HCT116 (cell line): Measurements from ENCODE around the gene INHBE. TPM values are rescaled to one million over a fixed set of nuclear protein-coding genes. Genes with fewer than 3 reads are reported as not detected.

Source experiments
- ATAC-seq: fragments of 200-7000 bp; cut with Tn5 transposase; 2 replicates; pipeline ENCODE4 v1.9.1; 2020; ENCODE audit warnings: mild to moderate bottlenecking, moderate library complexity
- BruUV-seq: library from RNA; stranded (reverse); fragments of 400-500 nt; replicated peaks from 2 replicates; lab custom pipeline; 2021; lab: Mats Ljungman, UMichigan
- CTCF ChIA-PET: fragments of 300-600 bp; sonication (Branson Sonifier 250); formaldehyde crosslinking; loops from one replicate; lab custom pipeline; 2021; ENCODE audit warnings: antibody characterized with exemption; lab: Charles Lee
- POLR2A ChIA-PET: fragments of 300-600, 350-600 bp; sonication (Branson Sonifier 250); formaldehyde crosslinking; loops from one replicate; lab custom pipeline; 2021; ENCODE audit warnings: antibody characterized with exemption; lab: Charles Lee
- RAD21 ChIA-PET, 2 experiments: fragments of 300-600 bp; sonication (Branson Sonifier 250); formaldehyde crosslinking; loops; one replicate each; lab custom pipeline; 2023; ENCODE audit warnings: low total read pairs in 2 of 2; ENCODE audit not compliant: uncharacterized antibody in 2 of 2, unreplicated experiment in 2 of 2, low non-redundant PET in 1 of 2; lab: Charles Lee
- DNase-seq: peaks from one replicate; pipeline ENCODE4 v3.0.0-alpha.2; 2010; ENCODE audit warnings: low read depth, low spot score
- H2AFZ ChIP-seq: fragments of 200-600 bp; shearing (Covaris generic), sonication (generic); 2 replicates; pipeline ENCODE4 v1.6.1; 2017; ENCODE audit warnings: low read depth, mixed run types, mixed read lengths, antibody characterized with exemption, low read length; ENCODE audit not compliant: poor library complexity, severe bottlenecking
- H3K27ac ChIP-seq: 2 replicates; pipeline ENCODE4 v1.5.1; 2012; ENCODE audit warnings: low read depth, low read length
- H3K27me3 ChIP-seq: fragments of 200-600 bp; sonication (generic); 2 replicates; pipeline ENCODE4 v1.6.1; 2016; ENCODE audit warnings: mixed run types, low read length, mixed read lengths; ENCODE audit not compliant: insufficient read depth
- H3K36me3 ChIP-seq, 2 experiments: fragments of 200-500 bp in 1 of 2; fragments of 200-600 bp in 1 of 2; sonication (Bioruptor generic) in 1 of 2; sonication (generic) in 1 of 2; 2 replicates each; pipeline versions ENCODE4 v1.5.1 to v1.6.1; 2014 to 2016; ENCODE audit warnings: low read length in 2 of 2, inconsistent platforms in 1 of 2, mixed read lengths in 1 of 2, mixed run types in 1 of 2; ENCODE audit not compliant: insufficient read depth in 2 of 2, control insufficient read depth in 1 of 2
- H3K4me1 ChIP-seq, 2 experiments: fragments of 200-600 bp in 1 of 2; sonication (generic) in 1 of 2; 2 replicates each; pipeline versions ENCODE4 v1.5.1 to v1.6.1; 2012 to 2017; ENCODE audit warnings: low read length in 2 of 2, inconsistent platforms in 1 of 2, mild to moderate bottlenecking in 1 of 2, mixed read lengths in 1 of 2, mixed run types in 1 of 2, moderate library complexity in 1 of 2; ENCODE audit not compliant: insufficient read depth in 2 of 2, control insufficient read depth in 1 of 2
- H3K4me2 ChIP-seq: fragments of 200-600 bp; sonication (generic); 2 replicates; pipeline ENCODE4 v1.6.1; 2017; ENCODE audit warnings: mixed run types, low read length, mixed read lengths
- H3K4me3 ChIP-seq, 2 experiments: fragments of 200-600 bp in 1 of 2; sonication (generic) in 1 of 2; replicated peaks in 1 of 2; 2 replicates each; pipeline ENCODE4 v1.5.1; 2011 to 2016; ENCODE audit warnings: low read length in 2 of 2, control low read depth in 1 of 2, low read depth in 1 of 2, mild to moderate bottlenecking in 1 of 2, mixed read lengths in 1 of 2, mixed run types in 1 of 2
- H3K79me2 ChIP-seq: fragments of 200-600 bp; sonication (generic); 2 replicates; pipeline ENCODE4 v1.6.1; 2017; ENCODE audit warnings: mild to moderate bottlenecking, mixed run types, low read length, moderate library complexity, mixed read lengths; ENCODE audit not compliant: insufficient read depth
- H3K9ac ChIP-seq: fragments of 200-600 bp; sonication (generic); 2 replicates; pipeline ENCODE4 v1.6.1; 2016; ENCODE audit warnings: low read length, mixed read lengths
- H3K9me2 ChIP-seq: fragments of 200-600 bp; sonication (generic), shearing (Covaris generic); 2 replicates; pipeline ENCODE4 v1.6.1; 2017; ENCODE audit warnings: mixed run types, mild to moderate bottlenecking, moderate library complexity; ENCODE audit not compliant: insufficient read depth
- H3K9me3 ChIP-seq, 2 experiments: fragments of 200-500 bp in 1 of 2; fragments of 200-600 bp in 1 of 2; sonication (Bioruptor generic) in 1 of 2; sonication (generic) in 1 of 2; 2 replicates each; pipeline ENCODE4 v1.6.1; 2014 to 2017; ENCODE audit warnings: low read length in 2 of 2, mixed read lengths in 2 of 2, inconsistent platforms in 1 of 2, low read depth in 1 of 2, mild to moderate bottlenecking in 1 of 2, mixed run types in 1 of 2, moderate library complexity in 1 of 2; ENCODE audit not compliant: control insufficient read depth in 1 of 2, insufficient read depth in 1 of 2
- H4K20me1 ChIP-seq: fragments of 200-600 bp; sonication (generic), shearing (Covaris generic); 2 replicates; pipeline ENCODE4 v1.6.1; 2017; ENCODE audit warnings: mixed run types, mild to moderate bottlenecking, moderate library complexity; ENCODE audit not compliant: insufficient read depth
- CBX3 ChIP-seq: IDR thresholded peaks from 2 replicates; pipeline ENCODE4 v1.6.1; 2012; ENCODE audit warnings: low read depth
- CEBPB ChIP-seq: IDR thresholded peaks from 2 replicates; pipeline ENCODE4 v1.6.1; 2012; ENCODE audit warnings: low read depth
- ELF1 ChIP-seq: IDR thresholded peaks from 2 replicates; pipeline ENCODE4 v1.6.1; 2012; ENCODE audit warnings: low read depth, borderline replicate concordance
- EZH2 ChIP-seq: fragments of 200-600 bp; sonication (generic); IDR thresholded peaks from 2 replicates; pipeline ENCODE4 v1.6.1; 2017; ENCODE audit warnings: antibody characterized with exemption, mixed run types
- EZH2phosphoT487 ChIP-seq: fragments of 200-600 bp; IDR thresholded peaks from 2 replicates; pipeline ENCODE4 v1.6.1; 2018; ENCODE audit warnings: antibody characterized with exemption, borderline replicate concordance
- FOSL1 ChIP-seq: IDR thresholded peaks from 2 replicates; pipeline ENCODE4 v1.6.1; 2012; ENCODE audit warnings: low read depth
- POLR2A ChIP-seq: IDR thresholded peaks from 2 replicates; pipeline ENCODE4 v1.7.0; 2011; ENCODE audit warnings: borderline replicate concordance; ENCODE audit not compliant: insufficient read depth, insufficient read length; ENCODE audit errors: extremely low read depth
- SIN3A ChIP-seq: IDR thresholded peaks from 2 replicates; pipeline ENCODE4 v1.6.1; 2012; ENCODE audit warnings: low read depth
- SRF ChIP-seq: IDR thresholded peaks from 2 replicates; pipeline ENCODE4 v1.6.1; 2012; ENCODE audit warnings: low read depth
- ZFX ChIP-seq: fragments of 450-650 bp; IDR thresholded peaks from 2 replicates; pipeline ENCODE4 v1.6.1; 2017
- intact Hi-C: fragments of 100-400 bp; cut with micrococcal nuclease; formaldehyde crosslinking; loops from 2 replicates; pipeline ENCODE4 v1.10.0; 2022
- total RNA-seq: library from RNA; stranded (reverse); gene quantifications from one replicate; pipeline ENCODE4 v1.2.1, GENCODE V29; 2021; ENCODE audit not compliant: unreplicated experiment
- TF ChIP-seq, protein P1 (sequence below): IDR thresholded peaks from 2 replicates; pipeline ENCODE4 v1.6.1; 2011; ENCODE audit warnings: mild to moderate bottlenecking, low read length, moderate library complexity; ENCODE audit not compliant: insufficient replicate concordance; ENCODE audit errors: extremely low read depth
- TF ChIP-seq, protein P2 (sequence below): IDR thresholded peaks from 2 replicates; pipeline ENCODE4 v1.6.1; 2012
- TF ChIP-seq, protein P3 (sequence below): IDR thresholded peaks from 2 replicates; pipeline ENCODE4 v1.6.1; 2012
- TF ChIP-seq, protein P4 (sequence below): IDR thresholded peaks from 2 replicates; pipeline ENCODE4 v1.6.1; 2012; ENCODE audit warnings: low read depth
- TF ChIP-seq, protein P5 (sequence below), 3 experiments: fragments of 200-600 bp in 1 of 3; sonication (generic) in 1 of 3; IDR thresholded peaks in 2 of 3; conservative IDR thresholded peaks in 1 of 3; 2 replicates each; pipeline ENCODE4 v1.5.1; 2012 to 2017; ENCODE audit warnings: low read depth in 2 of 3, low read length in 2 of 3, antibody characterized with exemption in 1 of 3, borderline replicate concordance in 1 of 3, control low read depth in 1 of 3, mild to moderate bottlenecking in 1 of 3, mixed read lengths in 1 of 3, mixed run types in 1 of 3, moderate library complexity in 1 of 3; ENCODE audit not compliant: insufficient read depth in 1 of 3

The INHBE gene
- total RNA-seq, 1 experiment from 2014 or later = 0.89 TPM

DNA sequence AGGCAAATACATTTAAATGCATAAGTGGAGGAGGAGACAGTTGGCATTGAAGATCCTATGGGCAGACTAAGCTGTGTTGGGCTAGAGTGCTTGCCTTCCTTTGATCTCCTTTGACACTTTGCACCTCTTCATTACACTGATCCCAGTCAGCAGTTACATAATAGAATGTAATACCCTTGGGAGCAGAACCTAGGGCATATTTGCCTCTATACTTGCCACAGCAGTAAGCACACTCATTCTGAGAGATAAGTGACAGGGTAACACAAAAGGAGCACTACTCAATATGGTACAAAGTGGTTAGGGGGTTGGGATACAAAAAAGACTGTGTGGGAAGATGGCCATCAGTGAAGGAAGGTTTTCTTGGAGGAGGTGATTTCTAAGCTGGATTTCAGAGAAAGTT, 41.7 kb downstream of the INHBE start:
- H3K36me3 ChIP-seq = peaks cover 35 to 52% of the 10 kb centered on the region in 2 experiments

More for the DNA sequence above, 41.7 kb downstream of the INHBE start:
- H3K9ac ChIP-seq = no peak overlapping the region
- peaks cover 5% of the 10 kb centered on the region; the same call in 1 of the 2 replicates for H3K79me2 ChIP-seq
- CTCF ChIA-PET = no interaction called here
- ATAC-seq (no peak), DNase-seq (no peak)
- no peak overlapping the region for H2AFZ ChIP-seq
- intact Hi-C loops = no loop called here
- no peak overlapping the region for H3K4me3 ChIP-seq
- TF ChIP-seq, protein P1, sequence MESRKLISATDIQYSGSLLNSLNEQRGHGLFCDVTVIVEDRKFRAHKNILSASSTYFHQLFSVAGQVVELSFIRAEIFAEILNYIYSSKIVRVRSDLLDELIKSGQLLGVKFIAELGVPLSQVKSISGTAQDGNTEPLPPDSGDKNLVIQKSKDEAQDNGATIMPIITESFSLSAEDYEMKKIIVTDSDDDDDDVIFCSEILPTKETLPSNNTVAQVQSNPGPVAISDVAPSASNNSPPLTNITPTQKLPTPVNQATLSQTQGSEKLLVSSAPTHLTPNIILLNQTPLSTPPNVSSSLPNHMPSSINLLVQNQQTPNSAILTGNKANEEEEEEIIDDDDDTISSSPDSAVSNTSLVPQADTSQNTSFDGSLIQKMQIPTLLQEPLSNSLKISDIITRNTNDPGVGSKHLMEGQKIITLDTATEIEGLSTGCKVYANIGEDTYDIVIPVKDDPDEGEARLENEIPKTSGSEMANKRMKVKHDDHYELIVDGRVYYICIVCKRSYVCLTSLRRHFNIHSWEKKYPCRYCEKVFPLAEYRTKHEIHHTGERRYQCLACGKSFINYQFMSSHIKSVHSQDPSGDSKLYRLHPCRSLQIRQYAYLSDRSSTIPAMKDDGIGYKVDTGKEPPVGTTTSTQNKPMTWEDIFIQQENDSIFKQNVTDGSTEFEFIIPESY = no peak
- TF ChIP-seq, protein P2, sequence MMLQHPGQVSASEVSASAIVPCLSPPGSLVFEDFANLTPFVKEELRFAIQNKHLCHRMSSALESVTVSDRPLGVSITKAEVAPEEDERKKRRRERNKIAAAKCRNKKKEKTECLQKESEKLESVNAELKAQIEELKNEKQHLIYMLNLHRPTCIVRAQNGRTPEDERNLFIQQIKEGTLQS = no peak
- TF ChIP-seq SRF (no peak), ELF1 (no peak), SIN3A (no peak), CBX3 (no peak), EZH2phosphoT487 (no peak), ZFX (no peak), EZH2 (no peak), FOSL1 (no peak), CEBPB (no peak), POLR2A (no peak)
- TF ChIP-seq, protein P3, sequence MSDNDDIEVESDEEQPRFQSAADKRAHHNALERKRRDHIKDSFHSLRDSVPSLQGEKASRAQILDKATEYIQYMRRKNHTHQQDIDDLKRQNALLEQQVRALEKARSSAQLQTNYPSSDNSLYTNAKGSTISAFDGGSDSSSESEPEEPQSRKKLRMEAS = no peak
- TF ChIP-seq, protein P4, sequence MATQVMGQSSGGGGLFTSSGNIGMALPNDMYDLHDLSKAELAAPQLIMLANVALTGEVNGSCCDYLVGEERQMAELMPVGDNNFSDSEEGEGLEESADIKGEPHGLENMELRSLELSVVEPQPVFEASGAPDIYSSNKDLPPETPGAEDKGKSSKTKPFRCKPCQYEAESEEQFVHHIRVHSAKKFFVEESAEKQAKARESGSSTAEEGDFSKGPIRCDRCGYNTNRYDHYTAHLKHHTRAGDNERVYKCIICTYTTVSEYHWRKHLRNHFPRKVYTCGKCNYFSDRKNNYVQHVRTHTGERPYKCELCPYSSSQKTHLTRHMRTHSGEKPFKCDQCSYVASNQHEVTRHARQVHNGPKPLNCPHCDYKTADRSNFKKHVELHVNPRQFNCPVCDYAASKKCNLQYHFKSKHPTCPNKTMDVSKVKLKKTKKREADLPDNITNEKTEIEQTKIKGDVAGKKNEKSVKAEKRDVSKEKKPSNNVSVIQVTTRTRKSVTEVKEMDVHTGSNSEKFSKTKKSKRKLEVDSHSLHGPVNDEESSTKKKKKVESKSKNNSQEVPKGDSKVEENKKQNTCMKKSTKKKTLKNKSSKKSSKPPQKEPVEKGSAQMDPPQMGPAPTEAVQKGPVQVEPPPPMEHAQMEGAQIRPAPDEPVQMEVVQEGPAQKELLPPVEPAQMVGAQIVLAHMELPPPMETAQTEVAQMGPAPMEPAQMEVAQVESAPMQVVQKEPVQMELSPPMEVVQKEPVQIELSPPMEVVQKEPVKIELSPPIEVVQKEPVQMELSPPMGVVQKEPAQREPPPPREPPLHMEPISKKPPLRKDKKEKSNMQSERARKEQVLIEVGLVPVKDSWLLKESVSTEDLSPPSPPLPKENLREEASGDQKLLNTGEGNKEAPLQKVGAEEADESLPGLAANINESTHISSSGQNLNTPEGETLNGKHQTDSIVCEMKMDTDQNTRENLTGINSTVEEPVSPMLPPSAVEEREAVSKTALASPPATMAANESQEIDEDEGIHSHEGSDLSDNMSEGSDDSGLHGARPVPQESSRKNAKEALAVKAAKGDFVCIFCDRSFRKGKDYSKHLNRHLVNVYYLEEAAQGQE = no peak
- TF ChIP-seq, protein P5, sequence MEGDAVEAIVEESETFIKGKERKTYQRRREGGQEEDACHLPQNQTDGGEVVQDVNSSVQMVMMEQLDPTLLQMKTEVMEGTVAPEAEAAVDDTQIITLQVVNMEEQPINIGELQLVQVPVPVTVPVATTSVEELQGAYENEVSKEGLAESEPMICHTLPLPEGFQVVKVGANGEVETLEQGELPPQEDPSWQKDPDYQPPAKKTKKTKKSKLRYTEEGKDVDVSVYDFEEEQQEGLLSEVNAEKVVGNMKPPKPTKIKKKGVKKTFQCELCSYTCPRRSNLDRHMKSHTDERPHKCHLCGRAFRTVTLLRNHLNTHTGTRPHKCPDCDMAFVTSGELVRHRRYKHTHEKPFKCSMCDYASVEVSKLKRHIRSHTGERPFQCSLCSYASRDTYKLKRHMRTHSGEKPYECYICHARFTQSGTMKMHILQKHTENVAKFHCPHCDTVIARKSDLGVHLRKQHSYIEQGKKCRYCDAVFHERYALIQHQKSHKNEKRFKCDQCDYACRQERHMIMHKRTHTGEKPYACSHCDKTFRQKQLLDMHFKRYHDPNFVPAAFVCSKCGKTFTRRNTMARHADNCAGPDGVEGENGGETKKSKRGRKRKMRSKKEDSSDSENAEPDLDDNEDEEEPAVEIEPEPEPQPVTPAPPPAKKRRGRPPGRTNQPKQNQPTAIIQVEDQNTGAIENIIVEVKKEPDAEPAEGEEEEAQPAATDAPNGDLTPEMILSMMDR (IDR thresholded peaks at IDR 0.05 in 2 of 3, conservative IDR thresholded peaks at IDR 0.05 in 1 of 3; ENCODE audit: borderline replicate concordance in 1 of 3, insufficient read depth in 1 of 3, low read depth in 2 of 3, low read length in 2 of 3) = no peak
- TF ChIP-seq, all 23 proteins: peak for 0
- POLR2A ChIA-PET = no interaction called here
- H3K4me2 ChIP-seq = no peak overlapping the region
- H3K27ac ChIP-seq = no peak overlapping the region
- RAD21 ChIA-PET = no interaction called here
- H3K9me3 ChIP-seq = no peaks in the 10 kb centered on the region
- no peaks in the 10 kb centered on the region for H3K27me3 ChIP-seq
- no peaks in the 10 kb centered on the region for H3K9me2 ChIP-seq
- no peaks in the 10 kb centered on the region for H3K4me1 ChIP-seq
- no peaks in the 10 kb centered on the region for H4K20me1 ChIP-seq
- BruUV-seq = no TSS peak
